Gastroesophageal sphincter (tissue), 3 donors: Measurements from ENCODE around the gene SEMA3D.

Experiments
- POLR2A ChIP-seq, 2 donors: fragments of 450-650 bp; IDR thresholded peaks; one replicate each; pipeline ENCODE4 v1.6.1; 2017; ENCODE audit warnings: antibody characterized with exemption in 2 of 2, mild to moderate bottlenecking in 2 of 2, moderate library complexity in 1 of 2
- TF ChIP-seq, protein P1 (sequence below), 4 experiments: fragments of 200-600 bp in 2 of 4; fragments of 450-650 bp in 2 of 4; sonication (generic) in 1 of 4; IDR thresholded peaks; one replicate each; pipeline ENCODE4 v1.5.1; 2017 to 2019; ENCODE audit warnings: antibody characterized with exemption in 4 of 4, mild to moderate bottlenecking in 2 of 4, moderate library complexity in 2 of 4

DNA sequence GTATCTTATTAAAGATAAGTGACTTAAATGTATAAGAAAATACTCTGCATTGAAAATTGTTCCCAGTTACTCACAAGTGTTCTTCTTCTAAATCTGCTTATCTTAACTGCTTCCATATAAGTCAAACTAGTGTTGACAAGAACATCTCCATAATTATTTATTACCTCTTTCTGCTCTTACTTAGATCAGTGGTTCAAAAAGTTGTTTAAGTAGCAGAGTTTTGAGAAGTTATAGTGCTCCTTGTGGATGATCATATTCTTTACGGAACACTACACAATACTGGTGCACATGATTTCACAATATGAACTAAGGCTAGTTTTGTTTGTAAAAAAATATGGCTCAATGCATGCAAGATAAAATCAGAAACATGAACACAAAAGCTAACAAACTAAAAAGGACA is 168.4 kb downstream of the SEMA3D start:
- no peak for TF ChIP-seq POLR2A (IDR thresholded peaks at IDR 0.05)
- TF ChIP-seq, protein P1, sequence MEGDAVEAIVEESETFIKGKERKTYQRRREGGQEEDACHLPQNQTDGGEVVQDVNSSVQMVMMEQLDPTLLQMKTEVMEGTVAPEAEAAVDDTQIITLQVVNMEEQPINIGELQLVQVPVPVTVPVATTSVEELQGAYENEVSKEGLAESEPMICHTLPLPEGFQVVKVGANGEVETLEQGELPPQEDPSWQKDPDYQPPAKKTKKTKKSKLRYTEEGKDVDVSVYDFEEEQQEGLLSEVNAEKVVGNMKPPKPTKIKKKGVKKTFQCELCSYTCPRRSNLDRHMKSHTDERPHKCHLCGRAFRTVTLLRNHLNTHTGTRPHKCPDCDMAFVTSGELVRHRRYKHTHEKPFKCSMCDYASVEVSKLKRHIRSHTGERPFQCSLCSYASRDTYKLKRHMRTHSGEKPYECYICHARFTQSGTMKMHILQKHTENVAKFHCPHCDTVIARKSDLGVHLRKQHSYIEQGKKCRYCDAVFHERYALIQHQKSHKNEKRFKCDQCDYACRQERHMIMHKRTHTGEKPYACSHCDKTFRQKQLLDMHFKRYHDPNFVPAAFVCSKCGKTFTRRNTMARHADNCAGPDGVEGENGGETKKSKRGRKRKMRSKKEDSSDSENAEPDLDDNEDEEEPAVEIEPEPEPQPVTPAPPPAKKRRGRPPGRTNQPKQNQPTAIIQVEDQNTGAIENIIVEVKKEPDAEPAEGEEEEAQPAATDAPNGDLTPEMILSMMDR (IDR thresholded peaks at IDR 0.05) = no peak
